Caco-2 (cell line): ENCODE measurements around the gene UBTD1. TPM values are rescaled to one million over a fixed set of nuclear protein-coding genes. Genes with fewer than 3 reads are reported as not detected.

Experiments used
- BruUV-seq: library from RNA; stranded (reverse); fragments of 400-500 nt; replicated peaks from 2 replicates; lab custom pipeline; 2021; lab: Mats Ljungman, UMichigan
- CTCF ChIA-PET: fragments of 300-600 bp; sonication (Branson Sonifier 250); formaldehyde crosslinking; loops from one replicate; lab custom pipeline; 2022; ENCODE audit warnings: antibody characterized with exemption; lab: Charles Lee
- POLR2A ChIA-PET: fragments of 300-600 bp; sonication (Branson Sonifier 250); formaldehyde crosslinking; loops from one replicate; lab custom pipeline; 2022; ENCODE audit warnings: antibody characterized with exemption; lab: Charles Lee
- DNase-seq, 2 experiments: peaks; one replicate each; pipeline versions ENCODE4 v3.0.0 to v3.0.0-alpha.2; 2020 to 2022
- H3K27me3 ChIP-seq: replicated peaks from 2 replicates; pipeline ENCODE4 v1.6.0; 2011; ENCODE audit warnings: low read length; ENCODE audit not compliant: control insufficient read depth, insufficient read depth
- H3K36me3 ChIP-seq: 2 replicates; pipeline ENCODE4 v1.5.1; 2011; ENCODE audit warnings: low read length; ENCODE audit not compliant: control insufficient read depth, insufficient read depth
- H3K4me1 ChIP-seq: fragments of 250-450 bp; sonication (Bioruptor Pico); 2 replicates; pipeline ENCODE4 v1.5.1; 2020; ENCODE audit warnings: mild to moderate bottlenecking
- H3K4me3 ChIP-seq: 2 replicates; pipeline ENCODE4 v1.5.1; 2011; ENCODE audit warnings: low read depth, mild to moderate bottlenecking, control low read depth, low read length
- H3K9me3 ChIP-seq: fragments of 250-450 bp; sonication (Bioruptor Pico); 2 replicates; pipeline ENCODE4 v1.5.1; 2020; ENCODE audit warnings: mild to moderate bottlenecking, moderate library complexity
- H3K27ac Mint-ChIP-seq: one replicate; pipeline ENCODE4 v1.8.0; 2022; ENCODE audit warnings: mixed read lengths; ENCODE audit not compliant: unreplicated experiment
- H3K27me3 Mint-ChIP-seq: one replicate; pipeline ENCODE4 v1.8.0; 2022; ENCODE audit warnings: mixed read lengths; ENCODE audit not compliant: insufficient read depth, unreplicated experiment
- H3K36me3 Mint-ChIP-seq: one replicate; pipeline ENCODE4 v1.8.0; 2022; ENCODE audit warnings: mild to moderate bottlenecking, mixed read lengths; ENCODE audit not compliant: insufficient read depth, unreplicated experiment
- H3K4me1 Mint-ChIP-seq: one replicate; pipeline ENCODE4 v1.8.0; 2022; ENCODE audit warnings: low read depth, mixed read lengths; ENCODE audit not compliant: unreplicated experiment
- H3K4me3 Mint-ChIP-seq: one replicate; pipeline ENCODE4 v1.8.0; 2022; ENCODE audit warnings: mild to moderate bottlenecking, moderate library complexity, mixed read lengths; ENCODE audit not compliant: unreplicated experiment
- H3K9me3 Mint-ChIP-seq: one replicate; pipeline ENCODE4 v1.8.0; 2022; ENCODE audit warnings: mixed read lengths; ENCODE audit not compliant: unreplicated experiment
- CTCF ChIP-seq, 2 experiments: fragments of 200-600 bp in 1 of 2; IDR thresholded peaks; 1 replicate in 1 of 2; 2 replicates in 1 of 2; pipeline versions ENCODE4 v1.5.1 to v1.8.0; 2011 to 2022; ENCODE audit warnings: antibody characterized with exemption in 1 of 2, control low read depth in 1 of 2, inconsistent platforms in 1 of 2, low read depth in 1 of 2, low read length in 1 of 2, mild to moderate bottlenecking in 1 of 2, moderate library complexity in 1 of 2; ENCODE audit not compliant: insufficient read depth in 1 of 2, severe bottlenecking in 1 of 2, unreplicated experiment in 1 of 2
- intact Hi-C: fragments of 100-400 bp; cut with micrococcal nuclease; formaldehyde crosslinking; loops from one replicate; pipeline ENCODE4 v1.10.0; 2022; ENCODE audit not compliant: unreplicated experiment
- total RNA-seq: library from RNA; stranded (reverse); gene quantifications from 2 replicates; pipeline ENCODE4 v1.2.3, GENCODE V29; 2022

The UBTD1 gene
- total RNA-seq, 1 experiment from 2014 or later = 11.4 TPM

- no peak for TF ChIP-seq CTCF (IDR thresholded peaks at IDR 0.05; ENCODE audit: insufficient read depth in 1 of 2, low read depth in 1 of 2, low read length in 1 of 2, severe bottlenecking in 1 of 2, unreplicated experiment in 1 of 2)
Measured at GRCh38 chr10:97566336-97566996, 67.7 kb downstream of the UBTD1 start.

GRCh38 chr10:97567891-97568290 lies 69.2 kb downstream of the UBTD1 start:
- Mint-ChIP-seq H3K4me1 (peaks cover 28% of the 10 kb centered on the region), H3K27ac (no peak overlapping the region), H3K36me3 (peaks cover 7% of the 10 kb centered on the region), H3K9me3 (peaks cover 8% of the 10 kb centered on the region), H3K4me3 (no peak overlapping the region), H3K27me3 (no peaks in the 10 kb centered on the region)
- H3K4me3 ChIP-seq = no peak overlapping the region
- no peaks in the 10 kb centered on the region for H3K27me3 ChIP-seq
- ChIA-PET POLR2A (no interaction called here), CTCF (no interaction called here)
- BruUV-seq = no TSS peak
- intact Hi-C loops = no loop called here
- H3K9me3 ChIP-seq = no peaks in the 10 kb centered on the region
- DNase-seq = no peak
- H3K36me3 ChIP-seq = no peaks in the 10 kb centered on the region
- no peak for TF ChIP-seq CTCF (IDR thresholded peaks at IDR 0.05; ENCODE audit: insufficient read depth in 1 of 2, low read depth in 1 of 2, low read length in 1 of 2, severe bottlenecking in 1 of 2, unreplicated experiment in 1 of 2)
- peaks cover 31% of the 10 kb centered on the region for H3K4me1 ChIP-seq

More at GRCh38 chr10:97566336-97566996, 67.7 kb downstream of the UBTD1 start:
- no peaks in the 10 kb centered on the region for H3K36me3 ChIP-seq
- intact Hi-C loops = no loop called here
- Mint-ChIP-seq H3K27me3 (no peaks in the 10 kb centered on the region), H3K36me3 (no peaks in the 10 kb centered on the region), H3K27ac (no peak overlapping the region), H3K4me1 (peaks cover 20% of the 10 kb centered on the region), H3K4me3 (no peak overlapping the region), H3K9me3 (peaks cover 20% of the 10 kb centered on the region)
- H3K27me3 ChIP-seq = no peaks in the 10 kb centered on the region
- no peak overlapping the region for H3K4me3 ChIP-seq
- H3K4me1 ChIP-seq = peaks cover 17% of the 10 kb centered on the region
- H3K9me3 ChIP-seq = peaks cover 5% of the 10 kb centered on the region; the same call in 1 of the 2 replicates
- DNase-seq = no peak
- CTCF ChIA-PET = no interaction called here
- POLR2A ChIA-PET = no interaction called here
- no TSS peak for BruUV-seq

GRCh38 chr10:97570146-97570788 lies 71.5 kb downstream of the UBTD1 start:
- Histone ChIP-seq H3K4me3 (no peak overlapping the region), H3K27me3 (no peaks in the 10 kb centered on the region), H3K9me3 (no peaks in the 10 kb centered on the region), H3K36me3 (no peaks in the 10 kb centered on the region), H3K4me1 (peaks cover 33% of the 10 kb centered on the region)
- ChIA-PET CTCF (interaction anchor here (1.2 kb wide), 1 partner anchor 17 kb away, joined by 3 read pairs; no protein-coding TSS in a partner anchor), POLR2A (no interaction called here)
- no peaks in the 10 kb centered on the region for H3K27me3 Mint-ChIP-seq
- DNase-seq = no peak
- H3K9me3 Mint-ChIP-seq = no peaks in the 10 kb centered on the region
- peaks cover 8% of the 10 kb centered on the region for H3K36me3 Mint-ChIP-seq
- no peak overlapping the region for H3K27ac Mint-ChIP-seq
- intact Hi-C loops = no loop called here
- no TSS peak for BruUV-seq
- no peak overlapping the region for H3K4me3 Mint-ChIP-seq
- H3K4me1 Mint-ChIP-seq = peaks cover 24% of the 10 kb centered on the region
- no peak for TF ChIP-seq CTCF (IDR thresholded peaks at IDR 0.05; ENCODE audit: insufficient read depth in 1 of 2, low read depth in 1 of 2, low read length in 1 of 2, severe bottlenecking in 1 of 2, unreplicated experiment in 1 of 2)
